Suppressor macrophage treated with lipopolysaccharide for 4 hours (primary cell): ENCODE data around the gene MS4A8.
"Not testable (repeated sequence)": the region's sequence is repeated elsewhere in the genome, so short reads cannot be mapped to it uniquely, and the experiment has no call there.

ENCODE experiments used
- DNase-seq: peaks from one replicate; pipeline ENCODE4 v3.0.0-alpha.2; 2020

The MS4A8 gene

DNA sequence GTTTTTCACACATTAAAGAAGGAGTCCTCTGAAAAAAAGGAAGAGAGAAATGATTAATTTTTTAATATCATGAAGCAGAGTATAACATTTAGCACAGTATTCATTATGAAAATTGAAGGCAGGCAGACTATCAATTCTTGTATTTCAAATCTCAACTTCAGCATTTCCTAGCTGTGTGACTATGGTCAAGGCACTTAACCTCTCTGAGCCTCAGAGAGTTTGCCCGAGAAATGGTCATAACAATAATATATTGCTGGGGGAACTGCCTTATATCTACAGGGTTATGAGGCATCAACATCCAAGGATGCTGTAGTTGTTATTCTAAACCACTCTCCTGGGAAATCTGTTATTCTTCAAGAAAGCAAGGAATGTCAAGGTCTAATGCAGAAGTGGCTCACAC, 26.2 kb downstream of the MS4A8 start:
- DNase-seq = no peak

DNA sequence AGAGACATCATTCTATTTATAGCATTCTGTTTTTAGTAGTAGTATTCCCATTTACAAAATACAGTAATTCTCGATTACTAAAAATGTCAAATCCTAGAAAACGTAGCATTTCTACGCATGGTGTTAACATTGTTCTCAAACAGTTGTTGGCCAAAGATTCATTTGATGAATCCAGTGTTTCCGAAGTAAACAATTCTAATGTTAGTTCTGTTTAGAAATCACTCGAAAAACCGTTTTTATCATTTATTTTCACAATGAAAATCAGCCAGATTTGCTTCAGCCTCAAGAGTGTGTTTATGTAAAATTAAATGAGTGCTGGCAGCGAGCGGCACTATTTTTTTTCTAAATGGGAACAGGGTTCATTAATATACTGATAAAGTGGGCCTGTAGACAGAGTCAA, 32.2 kb downstream of the MS4A8 start:
- DNase-seq = no peak

DNA sequence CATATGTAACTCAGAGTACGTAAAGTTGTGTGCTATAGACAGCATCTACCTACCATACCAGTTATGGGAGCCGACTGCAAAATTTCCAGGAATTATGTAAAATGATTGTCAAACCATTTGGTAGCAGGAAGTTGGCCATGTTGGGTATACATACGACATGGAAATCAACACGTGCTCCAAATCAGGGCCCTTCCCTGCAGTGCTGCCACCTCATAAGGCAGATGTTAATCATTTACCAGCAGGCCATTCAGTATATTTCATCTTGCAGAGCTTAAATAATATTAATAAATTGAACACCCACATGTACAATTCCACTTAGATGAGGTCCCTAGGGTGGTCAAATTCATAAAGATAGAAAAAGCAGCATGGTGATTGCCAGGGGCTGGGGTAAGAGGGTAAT, 34.9 kb downstream of the MS4A8 start:
- DNase-seq = no peak

DNA sequence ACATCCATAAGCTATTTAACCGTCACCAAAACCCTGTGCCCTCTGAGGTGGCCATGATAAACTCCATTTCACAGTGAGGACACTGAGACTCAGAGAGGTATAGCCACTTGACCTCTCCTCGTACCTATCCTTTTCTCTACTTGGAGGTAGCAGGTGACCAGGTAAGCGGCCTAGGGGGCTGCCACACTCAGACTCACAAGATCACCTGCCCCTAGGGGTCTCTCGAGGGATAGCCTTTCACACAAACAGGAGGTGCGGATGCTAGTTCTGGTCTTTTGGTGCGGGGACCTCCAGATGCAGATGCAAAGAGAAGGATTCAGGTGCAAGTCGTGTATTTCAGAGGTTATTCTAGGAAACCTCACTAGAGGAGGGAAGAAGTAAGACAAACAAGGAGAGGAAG, 39.7 kb downstream of the MS4A8 start:
- no peak for DNase-seq

DNA sequence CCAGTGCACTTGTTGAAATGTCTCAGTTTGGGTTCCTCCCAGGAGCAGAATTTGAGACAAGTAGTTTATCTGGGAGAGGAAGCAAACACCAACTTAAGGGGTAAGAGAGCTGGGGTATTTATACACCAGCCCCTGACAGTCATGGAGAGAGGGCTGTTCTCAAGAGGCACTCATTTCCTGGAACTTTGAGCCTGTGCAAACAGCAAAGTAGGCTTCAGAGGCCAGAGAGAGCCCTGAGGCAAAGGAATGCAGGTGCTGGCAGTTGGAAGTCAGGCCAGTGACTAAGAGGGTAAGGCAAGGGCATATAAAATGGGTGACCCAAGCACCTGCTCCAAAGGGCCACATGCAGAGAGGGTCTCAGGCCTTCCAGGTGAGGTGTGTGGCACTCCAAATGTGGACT, 41.2 kb downstream of the MS4A8 start:
- no peak for DNase-seq

DNA sequence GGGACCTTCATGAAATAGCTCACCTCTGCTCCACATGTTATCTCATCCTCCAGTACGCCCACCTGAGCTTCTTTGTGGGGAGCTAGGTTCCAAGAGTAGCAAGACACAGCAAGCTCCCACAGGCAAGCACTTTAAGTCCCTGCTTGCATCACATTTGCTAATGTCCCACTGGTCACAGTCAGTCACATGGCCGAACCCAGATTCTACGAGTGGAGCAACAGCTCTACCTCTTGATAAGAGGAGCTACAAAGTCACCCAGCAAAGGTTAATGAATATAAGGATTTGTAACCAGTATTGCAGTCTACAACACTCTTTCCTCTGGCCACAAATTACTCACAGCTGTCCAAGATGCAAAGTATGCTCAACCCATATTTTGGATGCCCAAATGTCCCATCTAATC, 42.0 kb downstream of the MS4A8 start:
- DNase-seq = no peak

DNA sequence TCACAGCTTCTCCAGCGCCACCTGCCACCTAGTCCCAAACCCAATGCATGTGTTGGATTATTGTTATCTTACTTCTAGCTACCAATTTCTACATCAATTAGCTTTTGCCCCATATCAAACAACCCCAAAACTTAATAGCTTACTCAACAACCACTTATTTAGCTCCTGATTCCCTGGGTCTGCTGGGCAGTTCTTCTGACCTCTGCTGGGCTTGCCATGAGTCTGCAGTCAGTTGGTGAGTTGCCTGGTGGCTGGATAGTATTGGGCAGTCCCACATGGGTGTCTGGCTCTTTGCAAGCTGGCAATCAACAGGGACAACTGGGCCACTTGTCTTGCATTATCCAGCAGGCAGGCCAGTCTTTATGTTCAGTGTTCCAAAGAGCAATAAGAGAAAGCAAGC, 43.6 kb downstream of the MS4A8 start:
- no peak for DNase-seq

DNA sequence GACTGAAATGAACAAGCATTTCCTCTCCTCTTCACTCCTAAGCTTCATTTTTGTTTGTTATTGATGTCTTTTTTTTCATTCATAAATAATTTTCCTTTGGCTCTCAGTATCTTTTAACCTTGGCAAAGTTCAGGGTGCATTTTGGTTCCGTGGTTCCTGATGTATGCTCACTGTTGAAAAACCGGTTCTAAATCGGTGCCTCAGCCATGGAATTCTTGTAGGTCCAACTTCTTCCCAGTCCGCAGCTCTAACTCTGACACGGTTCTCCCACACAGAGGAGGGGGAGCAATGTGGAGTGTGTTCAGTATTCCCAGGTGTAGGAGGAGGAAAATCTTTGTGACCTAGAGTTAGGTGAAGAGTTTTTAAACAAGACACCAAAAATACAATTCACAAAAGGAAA, 44.7 kb downstream of the MS4A8 start:
- no peak for DNase-seq

DNA sequence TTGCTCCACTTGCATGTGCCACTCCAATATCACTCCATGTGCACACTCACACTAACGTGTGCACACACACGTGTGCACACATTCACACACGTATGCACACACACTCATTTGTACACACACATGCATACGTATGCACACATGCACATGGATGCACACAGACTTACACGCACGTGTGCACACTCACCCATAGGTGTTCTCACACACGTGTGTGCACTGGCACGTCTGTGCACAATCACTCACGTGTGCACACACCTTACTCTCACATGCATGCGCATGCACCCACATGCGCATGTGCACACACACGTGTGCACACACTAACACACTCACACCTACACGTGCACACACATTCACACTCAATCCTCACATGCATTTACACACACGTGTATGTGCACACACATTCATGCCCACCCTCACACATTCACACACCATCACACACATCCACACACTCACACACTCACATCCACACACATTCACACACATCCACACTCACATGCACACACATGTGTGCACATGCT, 48.0 kb downstream of the MS4A8 start:
- no peak for DNase-seq

DNA sequence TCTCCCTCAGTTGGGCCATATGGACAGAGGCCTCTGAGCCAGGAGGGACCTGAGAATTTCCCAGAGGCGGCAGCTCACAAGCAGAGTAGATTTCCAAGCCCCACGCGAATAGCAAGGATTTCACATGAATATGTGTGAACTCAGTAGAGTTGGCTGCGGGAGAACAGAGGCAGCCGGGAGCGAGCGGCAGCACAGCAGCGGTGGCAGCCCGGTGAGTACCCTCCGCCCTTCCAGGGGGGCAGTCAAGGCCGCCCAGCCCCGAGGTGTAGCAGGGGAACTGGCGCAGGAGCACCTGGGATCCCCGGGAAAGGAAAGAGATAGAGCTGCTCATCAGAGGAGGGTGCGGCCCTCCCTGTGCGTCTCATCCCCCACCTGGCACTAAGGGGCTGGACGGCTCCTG, 48.8 kb downstream of the MS4A8 start:
- DNase-seq = no peak

DNA sequence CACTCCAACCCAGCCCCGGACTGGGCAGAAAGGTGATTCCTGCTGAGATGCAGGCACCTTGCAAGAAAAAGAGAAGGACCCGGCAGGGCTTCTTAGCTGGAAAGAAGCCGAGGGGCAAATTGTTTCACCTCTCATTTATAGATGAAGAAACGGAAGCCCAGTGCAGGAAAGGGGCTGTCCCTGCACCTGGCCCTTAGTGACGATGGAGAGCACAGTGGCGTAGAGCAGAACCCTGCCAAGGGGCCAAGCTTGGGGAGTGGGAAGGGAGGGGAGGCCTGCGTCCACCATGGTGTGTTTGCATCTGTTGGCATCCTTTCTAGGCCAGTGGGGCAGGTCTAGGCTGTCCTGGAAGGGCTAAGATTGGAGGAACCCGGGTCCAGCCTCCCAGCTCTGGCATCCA, 49.4 kb downstream of the MS4A8 start:
- DNase-seq = no peak

DNA sequence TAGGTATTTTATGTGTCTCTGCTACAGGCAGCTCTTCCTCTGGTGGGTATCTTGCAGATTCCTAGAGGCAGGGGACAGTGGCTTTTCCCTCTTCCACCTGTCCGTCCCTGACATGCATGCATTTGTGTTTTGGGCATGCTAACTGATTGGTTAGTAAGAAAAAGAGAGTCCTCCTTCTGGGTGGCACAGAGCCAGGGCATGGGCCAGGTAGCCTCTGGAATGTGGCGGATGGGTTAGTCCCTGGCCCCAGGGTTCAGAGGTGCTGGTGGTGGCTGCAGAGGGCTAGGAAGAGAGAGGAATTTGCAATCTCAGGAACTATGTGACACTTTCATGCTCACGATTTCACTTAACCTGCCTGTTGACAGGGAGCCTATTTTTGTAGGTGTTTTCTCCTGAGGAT, 51.5 kb downstream of the MS4A8 start:
- no peak for DNase-seq

DNA sequence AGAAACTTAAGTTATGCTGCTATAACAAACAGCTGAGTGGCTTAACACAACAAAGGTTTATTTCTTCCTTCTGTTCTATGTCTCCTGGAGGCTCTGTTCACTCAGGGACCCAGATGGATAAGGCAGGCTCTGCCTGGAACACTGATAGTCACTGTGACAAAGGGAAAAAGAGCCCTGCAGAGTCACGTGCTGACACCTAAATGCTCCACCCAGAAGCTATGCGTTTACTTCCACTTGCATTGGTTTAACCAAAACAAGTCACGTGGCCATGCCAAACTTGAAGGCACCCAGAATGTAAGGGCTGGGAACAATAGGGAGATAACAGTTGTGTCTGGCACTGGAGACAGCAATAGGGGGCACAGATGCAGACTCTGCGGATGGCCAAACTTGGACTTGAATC, 53.9 kb downstream of the MS4A8 start:
- no peak for DNase-seq

DNA sequence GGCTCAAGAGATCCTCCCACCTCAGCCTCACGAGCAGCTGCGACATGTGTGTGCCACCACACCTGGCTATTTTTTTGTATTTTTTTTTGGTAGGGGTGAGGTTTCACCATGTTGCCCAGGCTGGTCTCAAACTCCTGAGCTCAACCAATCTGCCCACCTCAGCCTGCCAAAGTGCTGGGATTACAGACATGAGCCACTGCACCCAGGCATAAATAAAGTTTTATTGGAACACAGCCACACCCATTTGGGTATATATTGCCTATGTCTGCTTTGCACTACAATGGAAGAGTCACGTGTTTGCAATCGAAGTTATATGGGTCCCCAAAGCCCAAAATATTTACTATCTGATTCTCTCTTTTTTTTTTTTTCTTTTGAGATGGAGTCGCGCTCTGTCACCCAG, 55.5 kb downstream of the MS4A8 start:
- DNase-seq = no peak

DNA sequence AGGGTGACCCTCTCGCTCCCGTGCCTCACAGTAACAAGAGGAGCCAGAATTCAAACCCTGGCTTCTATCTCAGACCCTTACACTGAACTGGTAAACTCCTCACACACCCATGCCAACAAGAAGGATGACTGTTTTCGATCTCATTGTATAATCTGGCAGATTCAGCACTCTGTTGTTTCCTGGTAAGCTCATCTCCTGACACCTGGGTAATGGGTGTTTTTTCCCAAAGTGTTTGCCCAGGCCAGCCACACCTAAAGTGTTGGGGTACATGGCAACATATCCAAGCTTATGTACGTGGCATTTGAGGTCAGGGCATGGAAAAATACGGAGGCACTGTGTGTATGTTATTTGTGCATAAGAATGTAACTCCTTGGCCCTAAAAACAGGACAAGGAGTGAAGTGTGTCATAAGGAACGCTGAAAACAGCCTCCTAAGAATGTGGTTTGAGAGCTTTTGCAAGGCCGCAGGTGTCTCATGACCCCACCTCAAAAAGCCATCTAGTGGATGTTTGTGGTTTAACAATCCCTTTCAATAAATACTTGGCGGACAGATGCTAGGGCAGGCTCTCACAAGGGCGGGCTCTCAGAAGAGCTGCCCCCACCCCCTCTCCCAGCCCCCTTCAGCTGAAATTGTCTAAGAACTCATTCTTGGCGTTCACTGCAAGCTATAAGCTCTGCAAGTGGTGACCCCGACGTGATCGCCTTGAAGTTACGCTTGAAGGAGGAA, 57.1 kb downstream of the MS4A8 start, which contains the start of gene MS4A15:
TSS of gene MS4A15 (plus strand) at position 561 of the 726 bp plus-strand sequence. CDS start 6,867 bp downstream, outside the sequence.
- peak; percentile 22 for DNase-seq

DNA sequence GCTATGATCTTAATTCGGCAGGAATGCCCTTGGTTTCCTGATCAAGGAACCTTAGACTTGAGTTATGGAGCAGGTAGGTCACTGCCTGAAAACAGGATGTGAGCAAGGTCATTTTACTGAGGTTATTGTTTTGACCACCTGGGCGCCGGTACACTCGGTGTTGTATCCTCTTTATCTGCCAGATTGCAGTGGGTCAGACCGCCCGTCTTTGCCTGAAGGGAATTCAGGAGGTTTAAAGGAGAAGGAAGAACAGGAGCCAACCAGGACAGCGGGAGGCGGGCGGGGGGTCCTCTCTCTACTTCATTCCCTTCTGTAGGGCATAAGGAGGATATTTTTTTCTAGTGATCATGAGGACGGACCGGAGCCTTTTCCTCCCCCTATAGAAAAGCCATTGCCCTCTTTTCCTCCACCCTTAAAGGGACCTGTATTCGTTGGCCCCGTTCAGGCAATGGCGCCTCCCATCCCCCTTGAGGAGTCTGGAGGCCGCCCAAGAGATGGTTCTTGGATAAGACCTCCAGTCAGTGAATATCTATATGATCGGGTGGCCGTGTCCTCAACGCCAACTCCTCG, 57.9 kb downstream of the MS4A8 start:
- no peak for DNase-seq

DNA sequence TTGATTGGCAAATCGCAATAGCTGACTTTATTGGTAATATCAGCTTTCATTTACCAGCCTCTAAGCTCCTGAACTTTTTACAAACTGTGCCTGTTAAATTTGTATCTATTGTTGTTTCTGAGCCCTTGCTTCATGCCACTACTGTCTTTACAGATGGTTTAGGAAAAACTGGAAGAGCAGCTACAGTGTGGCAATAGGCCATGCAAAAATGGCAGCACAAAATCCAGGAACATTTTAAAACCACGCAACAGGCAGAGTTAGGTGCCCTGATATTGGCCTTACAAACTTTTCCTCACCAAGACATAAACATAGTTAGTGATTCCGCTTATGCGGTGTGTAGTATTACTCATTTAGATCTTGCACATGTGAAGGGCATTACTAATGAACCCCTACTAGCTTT, 59.3 kb downstream of the MS4A8 start:
- DNase-seq = not testable (repeated sequence)

DNA sequence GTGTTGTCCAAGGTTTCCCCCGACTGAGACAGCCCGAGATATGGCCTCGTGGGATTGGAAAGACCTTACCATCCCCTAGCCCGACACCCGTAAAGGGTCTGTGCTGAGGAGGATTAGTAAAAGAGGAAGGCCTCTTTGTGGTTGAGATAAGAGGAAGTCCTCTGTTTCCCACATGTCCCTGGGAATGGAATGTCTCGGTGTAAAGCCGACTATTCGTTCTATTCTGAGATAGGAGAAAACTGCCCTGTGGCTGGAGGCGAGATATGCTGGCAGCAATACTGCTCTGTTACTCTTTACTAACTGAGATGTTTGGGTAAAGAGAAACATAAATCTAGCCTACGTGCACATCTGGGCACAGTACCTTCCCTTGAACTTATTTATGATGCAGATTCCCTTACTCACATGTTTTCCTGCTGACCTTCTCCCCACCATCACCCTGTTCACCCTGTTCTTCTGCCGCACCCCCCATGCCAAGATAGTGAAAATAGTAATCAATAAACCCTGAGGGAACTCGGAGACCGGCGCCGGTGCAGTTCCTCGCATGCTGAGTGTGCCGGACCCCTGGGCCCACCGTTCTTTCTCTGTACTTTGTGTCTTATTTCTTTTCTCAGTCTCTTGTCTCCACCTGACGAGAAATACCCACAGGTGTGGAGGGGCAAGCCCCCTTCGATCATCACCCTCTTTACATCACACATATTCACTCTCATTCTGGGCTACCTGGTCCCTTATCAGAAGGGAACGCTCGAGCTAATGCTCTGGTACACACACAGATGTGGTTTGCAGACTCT, 60.2 kb downstream of the MS4A8 start:
- DNase-seq = peak; percentile 36

DNA sequence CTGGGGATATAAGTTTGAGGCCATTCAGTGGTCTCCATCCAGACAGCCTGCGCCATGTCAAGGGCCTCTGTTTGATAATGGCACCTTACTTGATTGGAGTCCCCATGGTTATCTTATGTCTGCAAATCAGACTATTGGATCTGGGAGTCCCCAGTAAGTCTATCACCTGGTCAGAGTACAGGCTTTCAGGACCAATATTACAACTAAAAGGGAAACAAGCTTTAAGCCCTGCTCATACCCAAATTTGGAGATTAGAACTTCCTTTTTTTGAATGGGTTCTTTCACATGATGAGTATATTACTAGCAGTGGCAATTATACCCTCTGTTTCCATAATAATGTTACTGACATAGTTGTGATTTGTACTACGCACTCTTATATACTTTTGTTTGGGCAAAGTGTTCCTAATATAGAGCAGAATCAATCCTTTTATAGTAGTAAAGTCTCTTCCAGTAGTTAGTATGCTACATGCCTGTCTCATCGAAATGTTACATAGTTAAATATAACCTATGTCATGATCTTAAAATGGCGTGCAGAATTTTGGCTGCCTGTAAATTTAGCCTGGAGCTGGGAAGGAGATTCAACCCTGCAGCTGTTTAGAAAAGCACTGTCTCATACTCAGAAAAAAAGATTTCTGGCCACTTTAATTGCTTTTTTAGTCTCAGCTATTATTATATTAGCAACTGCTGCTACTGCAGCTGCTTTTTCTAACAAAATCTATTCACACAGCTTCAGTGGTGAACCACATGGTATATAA, 62.2 kb downstream of the MS4A8 start:
- DNase-seq = no peak

DNA sequence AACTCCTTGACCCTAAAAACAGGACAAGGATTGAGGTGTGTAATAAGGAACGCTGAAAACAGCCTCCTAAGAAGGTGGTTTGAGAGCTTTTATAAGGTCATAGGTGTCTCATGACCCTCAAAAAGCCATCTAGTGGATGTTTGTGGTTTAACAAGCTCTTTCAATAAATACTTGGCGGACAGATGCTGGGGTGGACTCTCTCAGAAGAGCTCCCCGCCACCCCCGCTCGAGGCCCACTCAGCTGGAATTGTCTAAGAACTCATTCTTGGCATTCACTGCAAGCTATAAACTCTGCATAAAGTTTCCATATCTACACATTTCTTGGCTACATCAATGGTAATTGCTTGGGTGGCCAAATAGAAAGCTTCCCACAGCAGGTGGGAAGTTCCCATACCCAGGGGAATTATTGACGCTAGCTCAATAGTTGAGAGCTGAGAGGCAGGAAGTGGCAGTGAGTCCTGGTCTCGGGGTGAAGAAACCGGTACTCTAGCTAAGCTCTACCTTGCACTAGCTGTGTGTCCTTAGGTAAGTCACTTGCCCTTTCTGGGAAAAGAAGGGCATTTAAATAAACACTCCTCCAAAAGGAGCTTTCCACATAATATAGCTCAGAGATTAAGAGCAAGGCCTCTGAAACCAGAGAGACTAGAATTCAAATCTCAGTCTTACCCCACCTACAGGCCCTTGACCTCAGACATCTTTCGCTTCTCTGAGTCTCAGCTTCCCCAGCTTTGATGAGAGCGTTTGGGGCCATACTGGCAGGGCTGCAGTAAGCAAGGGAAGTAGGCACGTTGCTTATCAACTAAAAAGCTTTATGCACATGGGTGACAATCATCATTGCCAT, 63.7 kb downstream of the MS4A8 start:
- no peak for DNase-seq

DNA sequence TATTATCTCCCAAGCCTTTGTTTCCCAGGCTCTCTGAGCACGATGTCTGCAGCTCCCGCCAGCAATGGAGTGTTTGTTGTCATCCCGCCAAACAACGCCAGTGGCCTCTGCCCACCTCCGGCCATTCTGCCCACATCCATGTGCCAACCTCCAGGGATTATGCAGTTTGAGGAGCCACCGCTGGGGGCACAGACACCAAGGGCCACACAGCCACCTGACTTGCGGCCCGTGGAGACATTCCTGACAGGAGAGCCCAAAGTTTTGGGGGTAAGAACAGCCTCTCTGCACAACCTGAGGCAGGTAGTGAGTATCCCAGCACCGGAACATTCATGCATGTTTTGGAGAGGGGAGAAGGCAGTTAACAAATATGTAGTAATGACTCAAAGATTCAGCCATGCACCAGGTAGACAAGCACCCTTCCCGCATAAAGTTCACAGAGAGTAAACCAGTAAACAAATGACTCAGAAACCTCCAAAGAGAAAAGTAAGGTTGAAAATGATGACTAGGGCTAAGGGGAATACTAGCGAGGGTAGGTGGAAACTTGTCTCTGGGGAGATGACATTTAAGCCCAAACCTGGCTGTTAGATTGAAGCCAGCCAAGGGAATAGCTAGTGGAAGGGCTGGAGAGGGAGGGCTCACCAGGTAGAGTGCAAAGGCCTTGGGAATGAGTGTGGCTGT, 64.4 kb downstream of the MS4A8 start:
- no peak for DNase-seq

DNA sequence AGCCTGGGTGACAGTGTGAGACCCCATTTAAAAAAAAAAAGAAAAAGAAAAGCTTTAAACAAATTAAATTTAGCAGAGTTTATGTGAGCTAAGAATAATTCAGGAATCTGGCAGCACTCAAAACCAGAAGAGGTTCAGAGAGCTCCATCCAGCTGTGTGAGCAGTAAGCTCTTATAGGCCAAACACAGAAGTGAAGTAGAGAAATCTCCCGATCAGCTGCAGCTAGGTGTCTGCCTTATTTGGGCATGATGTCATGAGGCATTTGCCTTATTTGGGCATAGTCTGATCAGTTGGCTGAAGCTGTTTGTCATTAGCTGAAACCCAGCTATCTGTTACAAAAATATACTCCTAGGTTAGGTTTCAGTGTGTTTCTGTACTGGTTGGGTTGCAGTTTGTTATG, 65.5 kb downstream of the MS4A8 start:
- DNase-seq = no peak
